ENCODE data around the gene RYR1.

GRCh38 chr19:38550376-38550775 is 116.9 kb downstream of the RYR1 start:
- TF ChIP-seq, protein P1, sequence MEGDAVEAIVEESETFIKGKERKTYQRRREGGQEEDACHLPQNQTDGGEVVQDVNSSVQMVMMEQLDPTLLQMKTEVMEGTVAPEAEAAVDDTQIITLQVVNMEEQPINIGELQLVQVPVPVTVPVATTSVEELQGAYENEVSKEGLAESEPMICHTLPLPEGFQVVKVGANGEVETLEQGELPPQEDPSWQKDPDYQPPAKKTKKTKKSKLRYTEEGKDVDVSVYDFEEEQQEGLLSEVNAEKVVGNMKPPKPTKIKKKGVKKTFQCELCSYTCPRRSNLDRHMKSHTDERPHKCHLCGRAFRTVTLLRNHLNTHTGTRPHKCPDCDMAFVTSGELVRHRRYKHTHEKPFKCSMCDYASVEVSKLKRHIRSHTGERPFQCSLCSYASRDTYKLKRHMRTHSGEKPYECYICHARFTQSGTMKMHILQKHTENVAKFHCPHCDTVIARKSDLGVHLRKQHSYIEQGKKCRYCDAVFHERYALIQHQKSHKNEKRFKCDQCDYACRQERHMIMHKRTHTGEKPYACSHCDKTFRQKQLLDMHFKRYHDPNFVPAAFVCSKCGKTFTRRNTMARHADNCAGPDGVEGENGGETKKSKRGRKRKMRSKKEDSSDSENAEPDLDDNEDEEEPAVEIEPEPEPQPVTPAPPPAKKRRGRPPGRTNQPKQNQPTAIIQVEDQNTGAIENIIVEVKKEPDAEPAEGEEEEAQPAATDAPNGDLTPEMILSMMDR (IDR thresholded peaks at IDR 0.05; ENCODE audit: borderline replicate concordance, extremely low read depth, low read length, poor library complexity, severe bottlenecking), result no peak
- no peak for TF ChIP-seq EZH2 (IDR thresholded peaks at IDR 0.05; ENCODE audit: borderline replicate concordance, low read depth, low read length, severe bottlenecking)

Data from DND-41 (cell line).